H1 (cell line): Measurements from ENCODE around the gene ADGRE2. TPM values are rescaled to one million over a fixed set of nuclear protein-coding genes. Genes with fewer than 3 reads are reported as not detected.

Experiments
- ASH2L ChIP-seq: fragments of 200-600, 300-600 bp; sonication (generic); IDR thresholded peaks from one replicate; pipeline ENCODE4 v1.7.1; 2017; ENCODE audit warnings: low read length
- CBX5 ChIP-seq: fragments of 300-800, 300-1000 bp; sonication (generic); IDR thresholded peaks from 2 replicates; pipeline ENCODE4 v1.7.1; 2016; ENCODE audit warnings: antibody characterized with exemption, low read length, low read depth
- CHD7 ChIP-seq: fragments of 300-600 bp; sonication (generic); IDR thresholded peaks from 2 replicates; pipeline ENCODE4 v1.7.1; 2012; ENCODE audit warnings: low read length, moderate library complexity, mild to moderate bottlenecking, inconsistent platforms; ENCODE audit not compliant: insufficient replicate concordance
- HDAC2 ChIP-seq, 2 experiments: fragments of 300-600 bp in 1 of 2; sonication (generic) in 1 of 2; IDR thresholded peaks; 2 replicates each; pipeline ENCODE4 v1.6.1; 2011 to 2012; ENCODE audit warnings: low read depth in 2 of 2, low read length in 2 of 2, mild to moderate bottlenecking in 2 of 2, moderate library complexity in 2 of 2, borderline replicate concordance in 1 of 2, inconsistent platforms in 1 of 2
- KDM1A ChIP-seq: fragments of 200-600, 300-600 bp; sonication (generic); IDR thresholded peaks from 2 replicates; pipeline ENCODE4 v1.7.1; 2016; ENCODE audit warnings: mild to moderate bottlenecking, low read length, borderline replicate concordance
- KDM5A ChIP-seq: fragments of 200-600 bp; IDR thresholded peaks from 2 replicates; pipeline ENCODE4 v1.7.1; 2012; ENCODE audit warnings: mild to moderate bottlenecking, low read length, inconsistent platforms, mixed read lengths
- NANOG ChIP-seq: IDR thresholded peaks from 2 replicates; pipeline ENCODE4 v1.6.1; 2011; ENCODE audit warnings: low read length, low read depth, mild to moderate bottlenecking, inconsistent platforms; ENCODE audit not compliant: insufficient read depth, poor library complexity, severe bottlenecking
- PHF8 ChIP-seq: fragments of 200-600 bp; sonication (generic); conservative IDR thresholded peaks from 2 replicates; pipeline ENCODE4 v1.7.1; 2012; ENCODE audit warnings: low read depth, mild to moderate bottlenecking, inconsistent platforms, low read length, moderate library complexity
- POU5F1 ChIP-seq: IDR thresholded peaks from 2 replicates; pipeline ENCODE4 v1.6.1; 2011; ENCODE audit warnings: low read depth, mild to moderate bottlenecking, low read length, moderate library complexity
- RFX5 ChIP-seq: IDR thresholded peaks from 2 replicates; pipeline ENCODE4 v1.6.1; 2011; ENCODE audit warnings: low read depth, low read length, improper control_type of control experiment, borderline replicate concordance
- SP4 ChIP-seq: IDR thresholded peaks from 2 replicates; pipeline ENCODE4 v1.6.1; 2012; ENCODE audit warnings: low read length, inconsistent platforms
- TCF12 ChIP-seq: IDR thresholded peaks from 2 replicates; pipeline ENCODE4 v1.6.1; 2011; ENCODE audit warnings: low read depth, mild to moderate bottlenecking, low read length
- YY1 ChIP-seq: IDR thresholded peaks from 2 replicates; pipeline ENCODE4 v1.6.1; 2011; ENCODE audit warnings: low read depth, mild to moderate bottlenecking, low read length
- polyA plus RNA-seq, 7 experiments: library from polyadenylated mRNA; depleted of rRNA in 3 of 7; stranded (reverse) in 5 of 7; unstranded in 2 of 7; fragments of >200 nt in 5 of 7; fragments of 200-250 nt in 2 of 7; gene quantifications; 1 replicate in 5 of 7; 2 replicates in 1 of 7; 4 replicates in 1 of 7; pipeline versions ENCODE4 v1.2.1 to v1.2.3, GENCODE V29; 2011 to 2013; ENCODE audit warnings: missing spikeins in 2 of 7, mixed read lengths in 2 of 7
- total RNA-seq: library from RNA; stranded (reverse); fragmentation: NEBNext Ultra II Directional; extraction: Animal tissue kit (Norgen Biotek cat#: 25700); gene quantifications from 2 replicates; pipeline ENCODE4 v1.2.1, GENCODE V29; 2021

Gene ADGRE2
- total and polyA plus RNA-seq, 2 of the 8 experiments (the other 6 are each of a cell fraction or from before 2014, with no cell fraction given): 2.0 to 4.5 TPM

- TF ChIP-seq CHD7 (no peak), POU5F1 (no peak), RFX5 (no peak), YY1 (no peak), KDM1A (no peak), TCF12 (no peak), HDAC2 (IDR thresholded peaks at IDR 0.05; ENCODE audit: borderline replicate concordance in 1 of 2, low read depth in 2 of 2, low read length in 2 of 2) (no peak), ASH2L (no peak), SP4 (no peak), CBX5 (no peak), NANOG (no peak), PHF8 (no peak), KDM5A (no peak)
Observed at GRCh38 chr19:14722127-14722526, 56.2 kb downstream of the ADGRE2 start (continued).
